ENCODE results near the gene CCT2. TPM values are rescaled to one million over a fixed set of nuclear protein-coding genes. Genes with fewer than 3 reads are reported as not detected.

CCT2 gene
- total RNA-seq = 148 and 157 TPM in 2 replicates

DNA sequence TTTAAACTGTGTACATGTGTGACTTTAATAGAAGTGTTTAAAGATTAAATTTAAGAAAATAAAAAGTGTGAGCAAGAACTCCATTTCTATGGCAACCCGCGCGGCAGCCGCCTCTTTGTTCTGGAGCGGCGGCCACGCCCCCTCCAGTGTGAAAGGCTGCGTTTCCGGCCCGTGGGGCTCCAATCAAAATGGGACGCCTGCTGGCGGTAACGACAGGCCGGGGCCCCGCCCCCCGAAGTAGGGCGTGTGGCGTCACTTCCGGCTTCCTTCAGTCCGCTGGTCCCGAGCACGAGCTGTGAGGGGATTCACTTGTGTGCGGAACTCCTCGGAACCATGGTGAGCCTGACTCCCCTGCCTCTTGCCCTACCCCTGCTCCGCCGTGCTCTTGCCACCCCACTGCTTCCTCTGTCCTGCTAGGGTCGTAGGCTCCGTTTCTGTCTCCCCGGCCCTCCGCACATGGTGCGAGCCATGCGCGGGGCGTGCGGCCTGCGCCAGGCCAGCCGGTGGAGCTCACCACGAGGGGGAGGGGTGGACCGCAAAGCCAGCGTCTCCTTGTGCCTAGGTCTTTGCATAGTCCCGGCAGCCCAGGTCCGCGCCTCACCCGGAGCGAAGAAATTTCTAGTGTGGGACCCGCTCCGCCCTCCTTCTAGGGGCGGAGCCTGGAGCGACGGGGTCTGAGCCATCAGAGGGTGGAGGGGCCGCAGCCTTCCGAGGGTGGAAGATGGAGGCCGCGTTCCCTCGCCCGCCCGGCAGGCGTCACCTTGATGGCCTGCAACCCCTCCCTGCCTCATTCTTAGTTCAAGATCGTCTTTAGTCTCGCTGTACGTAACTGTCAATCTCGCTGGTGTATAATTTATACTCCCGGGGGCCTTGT lies at the start of gene CCT2:
Gene CCT2 (plus strand): TSS at position 271 of the 874 bp plus-strand sequence. CDS start 63 bp downstream, at position 334.
- peak; percentile 63 for DNase-seq (ENCODE audit: extremely low read depth, low read depth, low spot score)

DNA sequence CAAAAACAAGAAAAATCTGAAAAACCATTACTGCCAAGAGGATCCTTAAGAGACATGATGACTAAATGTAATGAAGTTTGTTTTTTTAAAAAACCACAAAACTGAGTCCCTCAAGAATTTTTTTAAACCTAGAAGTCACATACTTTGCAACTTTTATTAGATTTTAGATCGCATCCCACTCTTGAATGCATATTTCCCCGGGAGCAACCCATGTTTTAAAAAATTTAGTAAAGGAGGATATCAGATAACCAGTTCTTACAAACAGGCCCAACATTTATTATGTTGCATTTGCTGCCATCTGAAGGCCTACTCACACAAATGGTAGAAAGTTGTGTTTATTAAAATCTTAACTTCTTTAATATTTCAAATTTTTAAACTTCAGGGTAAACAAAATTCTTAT lies 44.3 kb upstream of the CCT2 start:
- DNase-seq (ENCODE audit: extremely low read depth, low read depth, low spot score) = no peak

DNA sequence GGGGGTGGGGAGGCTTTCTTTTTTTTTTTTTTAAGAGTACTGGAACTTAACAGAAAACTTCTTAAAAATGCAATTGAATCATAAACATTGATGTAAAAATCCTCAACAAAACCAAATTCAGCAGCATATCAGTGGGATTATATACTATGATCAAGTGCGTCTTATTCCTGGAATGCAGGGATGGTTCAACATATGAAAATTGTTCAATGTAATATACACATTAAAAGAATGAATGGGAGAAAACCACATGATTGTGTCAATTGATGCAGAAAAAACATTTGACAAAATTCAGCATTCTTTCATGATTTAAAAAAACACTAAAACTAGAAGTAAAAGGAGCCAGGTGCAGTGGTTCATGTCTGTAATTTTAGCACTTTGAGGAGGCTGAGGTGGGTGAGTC lies 41.2 kb upstream of the CCT2 start:
- no peak for DNase-seq (ENCODE audit: extremely low read depth, low read depth, low spot score)

DNA sequence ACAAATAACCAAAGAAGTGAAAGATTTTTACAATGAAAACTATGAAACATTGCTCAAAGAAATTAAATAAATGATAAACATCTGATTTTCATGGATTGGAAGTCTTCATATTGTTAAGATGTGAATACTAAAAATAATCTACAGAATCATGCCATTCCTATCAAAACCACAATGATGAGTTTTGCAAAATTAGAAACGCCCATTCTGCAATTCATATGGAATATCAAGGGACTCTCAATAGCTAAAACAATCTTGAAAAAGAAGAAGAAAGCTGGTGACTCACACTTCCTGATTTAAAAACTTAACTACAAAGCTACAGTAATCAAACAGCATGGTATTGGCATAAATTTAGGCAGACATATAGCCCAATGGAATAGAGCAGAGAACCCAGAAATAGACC lies 40.2 kb upstream of the CCT2 start:
- DNase-seq (ENCODE audit: extremely low read depth, low read depth, low spot score) = no peak

DNA sequence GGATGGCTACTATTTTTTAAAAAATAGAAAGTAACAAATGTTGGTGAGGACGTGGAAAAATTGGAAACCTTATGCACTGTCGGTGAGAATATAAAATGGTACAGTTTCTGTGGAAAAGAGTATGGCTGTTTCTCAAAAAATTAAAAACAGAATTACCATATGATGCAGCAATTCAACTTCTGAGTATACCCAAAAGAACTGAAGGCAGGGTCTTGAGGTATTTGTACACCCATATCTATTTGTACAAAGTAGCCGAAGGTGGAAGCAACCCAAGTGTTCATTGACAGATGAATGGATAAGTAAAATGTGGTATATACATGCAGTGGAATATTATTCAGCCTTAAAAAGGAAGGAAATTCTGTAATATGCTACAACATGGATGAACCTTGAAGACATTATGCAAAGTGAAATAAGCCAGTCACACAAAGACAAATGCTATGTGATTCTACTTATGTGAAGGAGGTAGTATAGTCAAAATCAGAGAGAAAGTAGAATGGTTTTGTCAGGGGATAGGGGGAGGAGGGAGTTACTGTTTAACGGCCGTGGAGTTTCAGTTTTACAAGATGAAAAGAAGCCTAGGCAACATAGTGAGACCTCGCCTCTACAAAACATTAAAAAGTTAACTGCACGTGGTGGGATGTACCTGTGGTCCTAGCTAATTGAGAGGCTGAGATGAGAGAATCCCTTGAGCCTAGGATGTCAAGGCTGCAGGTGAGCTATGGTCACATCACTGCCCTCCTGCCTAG lies 38.4 kb upstream of the CCT2 start:
- DNase-seq (ENCODE audit: extremely low read depth, low read depth, low spot score) = no peak

DNA sequence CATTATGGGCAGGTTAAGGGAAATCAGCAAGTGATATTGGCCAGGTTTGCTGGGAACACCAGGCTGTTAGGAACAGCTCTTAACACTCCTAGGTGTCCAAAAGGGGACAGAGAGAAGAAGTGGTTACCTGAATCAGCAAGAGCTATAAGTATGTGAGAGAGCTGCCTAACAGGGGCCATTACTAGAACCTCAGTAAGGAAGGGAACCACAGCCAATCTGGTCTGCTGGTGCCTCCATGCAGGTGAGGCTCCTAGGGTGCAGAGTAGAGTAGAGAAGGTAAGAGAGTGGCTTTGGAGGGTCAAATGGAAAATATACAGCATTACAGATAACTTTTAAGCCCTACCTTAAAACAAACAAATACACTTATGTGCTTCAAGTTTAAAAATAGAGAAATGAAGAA lies 36.6 kb upstream of the CCT2 start:
- DNase-seq (ENCODE audit: extremely low read depth, low read depth, low spot score) = no peak

DNA sequence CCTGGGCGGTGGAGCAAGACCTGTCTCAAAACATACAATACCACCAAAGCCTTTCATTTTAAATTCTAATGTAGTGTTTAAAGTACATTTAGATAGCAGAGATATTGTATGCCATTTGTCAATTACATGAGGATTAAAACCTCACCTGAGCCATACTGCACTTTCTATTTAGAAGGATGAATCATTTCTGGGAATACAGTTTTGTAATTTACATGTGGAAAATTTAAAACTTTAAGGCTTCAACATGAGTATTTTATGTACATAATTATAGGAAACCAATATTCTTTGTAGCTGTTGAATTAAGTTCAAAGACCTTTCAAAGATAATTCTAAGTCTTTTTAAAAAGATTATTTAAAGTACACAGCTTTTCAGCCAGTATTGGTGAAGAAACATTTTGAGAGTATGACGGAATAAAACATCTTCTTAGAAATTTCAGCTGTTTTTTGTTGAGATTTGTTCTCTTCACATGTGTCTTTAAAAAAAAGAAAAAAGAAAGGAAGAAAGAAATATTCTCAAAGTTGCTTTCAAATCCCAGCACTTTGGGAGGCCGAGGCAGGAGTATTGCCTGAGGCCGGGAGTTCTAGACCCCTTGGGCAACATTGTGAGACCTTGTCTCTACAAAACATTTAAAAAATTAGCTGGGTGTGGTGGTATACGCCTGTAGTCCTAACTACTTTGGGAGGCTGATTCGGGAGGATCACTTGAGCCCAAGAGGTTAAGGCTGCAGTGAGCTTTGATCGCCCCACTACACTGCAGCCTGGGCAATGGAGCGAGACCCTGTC lies 34.5 kb upstream of the CCT2 start:
- no peak for DNase-seq (ENCODE audit: extremely low read depth, low read depth, low spot score)

DNA sequence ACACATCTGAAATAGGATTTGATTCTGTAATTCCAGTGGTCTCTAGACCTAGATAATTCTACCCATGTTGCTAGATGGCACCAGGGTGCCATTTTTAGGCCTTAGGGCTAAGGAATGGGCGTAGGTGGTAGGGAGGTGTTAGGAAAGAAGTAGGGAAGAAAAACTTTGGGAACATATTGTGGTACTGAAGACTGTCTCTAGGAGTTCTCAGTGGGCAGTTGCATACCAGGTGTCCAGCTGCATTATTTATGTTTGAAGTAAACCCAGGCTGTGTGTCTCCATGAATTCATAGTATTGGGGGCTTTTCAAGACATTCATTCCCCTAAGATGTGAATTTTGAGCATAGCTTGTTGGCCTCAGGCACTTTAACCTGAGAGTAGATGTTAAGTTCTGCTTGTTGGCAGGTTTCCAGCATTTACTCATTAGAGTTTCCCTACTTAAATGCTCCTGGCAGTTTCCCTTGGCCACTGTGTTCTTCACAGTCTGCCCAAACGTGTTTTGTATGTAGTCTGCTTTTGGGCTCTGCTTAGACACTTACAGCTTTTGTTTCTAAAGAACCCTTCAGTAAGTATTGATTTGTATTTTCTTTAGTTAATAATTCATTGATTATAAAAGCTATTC lies 31.5 kb upstream of the CCT2 start:
- DNase-seq (ENCODE audit: extremely low read depth, low read depth, low spot score) = no peak

DNA sequence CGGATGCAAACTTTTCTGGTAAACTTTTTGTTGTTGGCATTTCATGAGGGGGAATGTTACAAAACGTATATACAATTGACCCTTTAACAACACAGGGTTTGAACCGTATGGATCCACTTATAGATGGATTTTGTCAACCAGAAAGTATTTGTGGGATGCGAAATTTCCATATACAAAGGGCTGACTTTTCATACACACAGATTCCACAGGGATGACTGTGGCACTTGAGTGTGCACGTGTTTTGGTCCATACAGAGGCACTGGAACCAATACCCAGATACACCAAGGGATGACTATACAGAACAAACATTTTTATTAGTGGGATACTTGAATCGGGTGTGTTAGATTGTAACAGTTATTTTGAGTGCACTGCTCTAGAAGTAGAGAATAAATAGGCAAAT lies 29.8 kb upstream of the CCT2 start:
- no peak for DNase-seq (ENCODE audit: extremely low read depth, low read depth, low spot score)

DNA sequence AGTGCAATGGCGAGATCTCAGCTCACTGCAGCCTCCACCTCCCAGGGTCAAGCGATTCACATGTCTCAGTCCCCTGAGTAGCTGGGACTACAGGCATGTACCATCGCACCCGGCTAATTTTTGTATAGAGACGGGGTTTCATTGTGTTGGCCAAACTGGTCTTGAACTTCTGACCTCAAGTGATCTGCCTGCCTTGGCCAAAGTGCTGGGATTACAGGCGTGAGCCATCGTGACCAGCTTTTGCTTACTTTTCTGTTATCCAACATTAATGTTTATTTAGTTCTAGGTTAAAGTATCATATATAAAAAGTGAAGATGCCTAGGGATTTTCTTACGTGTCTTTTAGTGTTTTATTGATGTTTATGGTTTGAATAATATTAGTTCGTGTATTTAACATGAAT lies 28.9 kb upstream of the CCT2 start:
- DNase-seq (ENCODE audit: extremely low read depth, low read depth, low spot score) = no peak

DNA sequence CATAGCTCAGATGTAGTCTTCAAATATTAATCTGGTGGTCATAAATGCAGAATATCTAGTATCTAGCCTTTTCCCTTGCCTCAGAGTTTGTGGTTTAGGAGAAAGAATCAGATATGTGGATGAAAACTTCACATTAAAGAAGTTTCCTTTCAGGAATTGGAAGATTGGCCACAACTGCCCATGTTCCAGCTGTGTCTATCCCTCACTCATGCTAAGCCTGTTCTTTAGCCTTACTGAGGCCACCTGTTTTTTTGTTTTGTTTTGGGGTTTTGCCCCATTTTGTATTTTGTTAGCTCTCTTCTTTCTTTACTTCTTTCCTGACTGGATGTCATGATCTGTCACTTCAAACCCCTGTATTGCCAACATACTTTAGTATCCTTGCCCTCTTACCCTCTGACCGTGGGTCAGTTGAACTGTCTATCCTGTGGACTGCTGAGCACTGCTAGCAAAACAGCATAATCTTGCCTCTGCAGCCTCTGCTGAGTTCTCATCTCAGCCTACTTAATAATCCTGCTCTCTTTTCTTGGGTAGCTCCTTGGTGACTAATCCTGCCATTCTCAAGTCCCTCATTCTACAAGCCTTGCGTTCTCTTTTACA lies 22.0 kb upstream of the CCT2 start:
- no peak for DNase-seq (ENCODE audit: extremely low read depth, low read depth, low spot score)

DNA sequence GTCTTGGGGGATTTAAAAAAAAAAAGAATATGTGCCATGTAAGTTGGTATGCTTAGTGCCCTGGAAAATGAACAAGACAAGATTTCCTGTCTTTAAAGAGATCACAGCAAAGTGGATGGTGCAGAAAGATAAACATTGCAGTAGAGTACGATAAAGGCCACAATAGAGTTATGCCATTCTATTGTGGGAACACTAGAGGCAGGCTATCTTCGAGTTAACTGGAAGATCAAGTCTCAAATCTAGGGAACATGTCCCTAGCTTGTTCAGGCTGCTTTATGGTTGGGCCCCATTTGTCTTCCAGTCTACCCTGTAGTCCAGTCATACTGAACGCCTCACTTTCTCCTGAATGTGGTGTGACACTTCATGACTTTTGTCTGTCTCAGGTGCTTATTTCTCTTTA lies 18.7 kb upstream of the CCT2 start:
- no peak for DNase-seq (ENCODE audit: extremely low read depth, low read depth, low spot score)

DNA sequence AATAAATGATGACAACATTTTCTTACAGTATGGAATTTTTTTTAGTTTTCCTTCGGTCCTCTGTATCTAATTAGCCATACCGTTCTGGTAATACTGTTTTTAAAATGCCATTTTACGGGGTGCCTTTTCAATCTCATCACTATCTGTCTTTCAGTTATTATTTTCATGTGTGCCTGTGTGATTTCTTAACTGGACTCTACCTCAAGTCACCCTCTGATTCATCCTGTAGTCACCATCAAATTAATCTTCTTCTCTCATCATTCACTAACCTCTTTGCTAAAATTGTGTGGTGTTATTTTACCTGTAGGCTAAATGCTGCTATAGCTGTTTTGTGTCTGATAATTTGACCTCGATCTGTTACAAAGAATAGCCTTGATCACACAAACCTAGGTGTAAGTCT lies 16.0 kb upstream of the CCT2 start:
- no peak for DNase-seq (ENCODE audit: extremely low read depth, low read depth, low spot score)

DNA sequence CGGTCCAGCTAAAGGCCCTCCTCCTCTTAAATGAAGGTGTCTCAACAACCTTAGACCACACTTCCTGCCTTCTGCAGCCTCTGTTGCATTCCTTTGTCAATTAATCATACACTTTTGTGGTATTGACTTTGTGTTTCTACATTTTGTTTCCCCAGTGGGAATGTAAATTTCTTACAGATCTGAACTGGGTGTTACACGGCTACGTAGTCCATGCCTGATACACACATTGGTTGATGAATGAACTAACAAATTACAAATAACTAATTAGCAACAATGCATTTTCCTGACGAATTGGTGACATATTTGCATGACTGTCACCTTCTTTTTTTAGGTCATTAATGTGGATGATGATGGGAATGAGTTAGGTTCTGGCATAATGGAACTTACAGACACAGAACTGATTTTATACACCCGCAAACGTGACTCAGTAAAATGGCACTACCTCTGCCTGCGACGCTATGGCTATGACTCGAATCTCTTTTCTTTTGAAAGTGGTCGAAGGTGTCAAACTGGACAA lies 15.2 kb upstream of the CCT2 start:
- no peak for DNase-seq (ENCODE audit: extremely low read depth, low read depth, low spot score)

DNA sequence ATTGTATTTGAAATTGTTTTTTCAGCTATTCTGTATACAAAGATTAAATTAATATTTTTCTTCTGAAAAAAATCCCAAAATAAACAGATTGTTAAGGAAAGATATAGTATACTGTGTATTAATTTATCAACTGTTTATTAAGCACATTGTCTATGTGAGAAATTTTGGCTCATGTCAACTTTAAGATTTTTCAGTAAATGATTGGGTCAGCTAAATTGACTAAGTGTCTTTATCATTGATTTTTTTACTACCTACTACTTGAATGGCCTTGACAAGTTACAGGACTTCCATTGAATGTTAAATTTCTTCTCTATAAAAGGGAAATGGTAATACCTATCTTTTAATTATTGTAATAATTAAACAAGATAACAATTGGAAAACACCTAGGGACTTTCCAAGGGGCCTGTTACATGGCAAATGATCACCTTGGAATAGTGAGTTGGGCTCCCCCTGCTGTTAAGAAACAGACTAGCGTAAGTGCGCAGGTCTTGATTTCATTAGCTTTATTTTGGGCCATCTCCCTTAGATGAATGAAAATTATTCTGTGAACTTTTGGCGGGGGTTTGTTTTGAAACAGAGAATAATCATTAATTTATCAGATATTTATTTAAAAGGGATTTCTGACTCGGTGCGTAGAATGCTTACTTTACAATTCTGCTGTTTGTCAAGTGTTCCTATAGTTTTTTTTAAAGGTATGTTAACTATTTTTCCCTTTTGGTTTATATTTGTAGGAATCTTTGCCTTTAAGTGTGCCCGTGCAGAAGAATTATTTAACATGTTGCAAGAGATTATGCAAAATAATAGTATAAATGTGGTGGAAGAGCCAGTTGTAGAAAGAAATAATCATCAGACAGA lies 14.5 kb upstream of the CCT2 start:
- peak; percentile 34 for DNase-seq (ENCODE audit: extremely low read depth, low read depth, low spot score)

DNA sequence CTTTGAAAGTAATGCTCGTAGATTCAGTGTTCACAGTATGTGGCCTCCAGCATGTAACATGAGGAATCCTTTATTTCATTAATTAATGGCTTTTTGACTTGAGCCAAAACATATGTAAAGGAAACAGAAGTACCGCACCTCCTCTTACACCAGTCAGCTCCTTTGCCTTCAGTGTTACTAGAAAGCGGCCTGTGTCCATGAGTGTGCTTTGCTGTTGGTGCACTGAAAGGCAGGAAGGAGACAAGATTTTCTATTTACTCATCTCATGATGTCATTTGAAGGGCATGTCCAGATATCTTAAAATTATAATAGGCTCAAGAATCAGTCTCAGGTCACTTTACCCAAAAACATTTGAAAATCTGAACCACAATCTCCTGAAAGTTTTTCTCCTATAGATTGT lies 9.9 kb upstream of the CCT2 start:
- DNase-seq (ENCODE audit: extremely low read depth, low read depth, low spot score) = no peak

DNA sequence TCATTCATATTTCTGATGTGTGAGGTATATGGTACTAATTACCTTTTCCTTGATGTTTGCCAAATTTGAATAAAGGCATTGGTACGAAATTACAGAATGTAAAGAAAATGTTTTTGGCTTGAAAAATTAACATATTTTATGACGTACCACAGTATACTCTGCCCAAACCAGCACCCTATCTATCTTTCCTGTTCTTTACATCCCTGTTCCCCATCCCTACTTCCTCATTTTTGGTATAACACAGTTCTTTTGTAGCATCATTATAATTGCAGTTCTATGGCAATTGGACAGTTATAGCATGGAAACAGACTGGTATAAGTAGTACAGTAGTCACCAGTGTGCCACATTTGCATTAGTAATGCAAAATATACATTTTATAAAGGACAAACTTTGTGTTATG lies 7.0 kb upstream of the CCT2 start:
- DNase-seq (ENCODE audit: extremely low read depth, low read depth, low spot score) = no peak

DNA sequence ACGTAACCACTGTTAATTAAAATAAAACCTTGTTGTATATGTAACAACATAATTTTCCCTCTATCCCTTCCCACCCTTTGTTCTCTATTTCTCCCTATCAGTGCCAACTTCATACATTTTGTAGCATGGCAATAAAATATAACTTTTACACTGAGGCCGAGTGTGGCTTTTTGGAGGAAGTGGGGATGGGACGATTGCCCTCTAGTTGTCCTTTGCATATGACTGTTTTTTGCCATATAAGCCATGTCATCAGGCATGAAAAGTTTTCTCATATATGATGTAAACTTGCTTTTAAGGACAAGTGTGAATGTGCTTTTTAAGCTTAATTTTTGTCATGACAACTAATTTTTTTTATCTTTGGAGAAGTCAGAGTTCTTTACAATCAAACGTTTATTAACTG lies 6.2 kb upstream of the CCT2 start:
- DNase-seq (ENCODE audit: extremely low read depth, low read depth, low spot score) = no peak

DNA sequence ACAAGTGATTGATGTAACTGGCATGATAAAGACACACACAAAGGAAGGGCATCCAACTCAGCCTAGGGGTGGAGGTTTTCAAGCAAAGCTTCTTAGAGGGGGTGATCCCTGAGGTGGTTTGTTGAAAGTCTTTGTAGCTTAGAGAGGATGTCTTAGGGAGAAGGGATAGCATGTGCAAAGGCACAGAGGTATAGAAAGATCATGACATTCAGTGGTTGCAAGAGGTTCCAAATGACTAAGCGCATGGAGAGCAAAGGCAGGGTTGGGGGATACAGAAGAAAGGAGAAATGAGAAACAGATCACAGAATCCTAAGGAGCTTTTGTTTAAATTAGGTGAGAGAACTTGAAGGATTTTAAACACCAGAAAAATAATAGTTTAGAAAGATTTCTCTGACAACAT lies 5.2 kb upstream of the CCT2 start:
- DNase-seq (ENCODE audit: extremely low read depth, low read depth, low spot score) = no peak
